ENCODE results near the gene TBX21.

TBX21 gene

DNA sequence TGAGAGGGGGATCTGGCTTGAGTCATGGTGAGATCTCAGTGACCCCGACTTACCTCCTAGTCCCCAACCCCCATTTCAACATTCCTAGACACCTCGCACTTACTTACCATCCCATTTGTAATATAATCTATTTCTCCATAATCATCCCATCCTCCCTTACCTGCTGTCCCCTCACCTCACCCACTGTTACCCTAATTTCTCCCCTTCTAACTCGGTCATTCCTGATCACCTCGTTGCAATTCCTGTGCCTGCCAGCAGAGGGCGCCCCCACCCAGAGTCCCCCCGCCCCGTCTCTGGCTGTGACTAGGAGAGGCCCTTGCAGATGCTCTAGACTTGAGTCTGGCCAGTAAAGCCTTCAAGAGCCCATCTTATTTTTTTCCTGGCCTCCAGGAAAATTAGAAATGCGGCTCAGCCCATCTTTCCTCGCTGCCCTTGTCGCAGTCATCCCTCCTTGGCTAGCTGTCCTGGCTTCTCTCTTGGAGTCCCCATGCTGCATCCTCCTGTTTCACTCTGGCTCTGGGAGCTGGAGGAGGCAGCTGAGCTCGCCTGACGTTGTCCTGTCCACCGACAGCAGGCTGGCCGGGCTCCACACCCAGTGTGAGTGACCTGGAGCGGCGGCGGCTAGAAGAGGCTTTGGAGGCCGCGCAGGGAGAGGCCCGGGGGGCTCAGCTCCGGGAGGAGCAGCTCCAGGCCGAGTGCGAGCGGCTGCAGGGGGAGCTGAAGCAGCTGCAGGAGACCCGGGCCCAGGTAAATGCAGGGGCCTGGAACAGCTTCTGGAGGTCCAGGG is 34.1 kb upstream of the TBX21 start:
- DNase-seq: peak; percentile 86

DNA sequence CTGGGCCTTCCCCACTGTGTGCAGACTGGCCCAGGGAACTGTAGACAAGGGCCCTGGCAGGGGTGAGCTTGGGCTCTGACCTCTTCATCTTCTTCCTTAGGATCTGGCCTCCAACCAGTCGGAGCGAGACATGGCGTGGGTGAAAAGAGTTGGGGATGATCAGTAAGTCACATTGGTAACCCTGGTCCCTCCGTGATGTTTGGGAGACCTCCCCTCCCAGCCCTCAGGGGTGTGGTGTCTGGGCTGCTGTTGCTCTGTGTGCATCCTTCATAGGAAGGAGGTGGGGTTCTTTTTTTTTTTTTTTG is 33.5 kb upstream of the TBX21 start:
- DNase-seq: no peak

- DNase-seq: peak; percentile 80
Measured at GRCh38 chr17:47700471-47701449, 32.3 kb upstream of the TBX21 start.

DNA sequence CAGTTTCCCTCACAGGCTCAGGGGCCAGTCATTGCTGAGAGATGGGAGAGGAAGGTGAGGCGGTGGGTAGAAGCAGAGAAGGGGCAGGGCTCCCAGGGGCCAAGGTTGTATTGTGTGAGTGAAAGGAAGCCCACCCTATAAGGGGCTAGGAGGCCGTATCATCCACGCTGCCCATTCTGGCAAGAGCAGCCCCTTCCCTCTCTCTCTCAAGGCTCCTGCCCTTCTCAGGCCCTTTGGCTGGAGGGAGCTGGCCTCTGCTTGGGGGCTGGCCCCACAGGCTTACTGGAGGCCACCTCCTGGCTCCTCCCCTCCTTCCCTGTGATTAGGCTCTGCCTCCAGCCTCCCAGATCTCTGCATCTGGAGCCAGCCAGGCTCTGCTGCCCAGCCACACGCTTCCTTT is 31.4 kb upstream of the TBX21 start:
- no peak for DNase-seq

DNA sequence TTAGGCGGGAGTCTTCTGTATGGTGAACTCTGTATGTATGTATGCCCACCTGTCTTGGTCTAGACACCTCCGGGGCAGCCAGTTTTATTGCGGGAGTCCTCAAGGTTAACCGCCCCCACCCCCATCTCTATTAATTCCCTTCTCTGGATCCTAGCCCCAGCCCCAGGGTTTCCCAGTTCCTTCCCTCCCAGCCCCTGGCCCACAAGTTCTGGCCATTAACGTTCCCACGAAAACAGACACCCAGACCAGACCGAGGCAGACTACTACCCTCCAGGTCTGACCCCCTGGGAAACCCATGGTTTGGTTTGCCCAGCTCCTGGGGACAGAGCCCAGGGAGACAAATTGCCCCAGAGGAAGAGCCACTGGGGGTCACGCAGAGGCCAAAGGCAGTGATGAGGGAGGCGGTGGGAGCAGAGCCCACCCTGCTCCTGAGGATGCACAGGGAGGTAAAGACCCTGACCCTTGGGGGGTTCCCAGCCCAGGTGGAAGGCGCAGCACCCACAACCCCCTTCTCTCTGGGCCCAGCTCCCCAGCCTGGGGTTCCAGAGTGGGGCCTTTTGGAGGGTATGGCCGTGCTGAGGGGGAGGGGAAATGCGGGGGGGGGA is 30.5 kb upstream of the TBX21 start:
- no peak for DNase-seq

GRCh38 chr17:47703191-47703591 is 29.8 kb upstream of the TBX21 start:
- no peak for DNase-seq

- DNase-seq: no peak
Measured at GRCh38 chr17:47703671-47704070, 29.4 kb upstream of the TBX21 start.

DNA sequence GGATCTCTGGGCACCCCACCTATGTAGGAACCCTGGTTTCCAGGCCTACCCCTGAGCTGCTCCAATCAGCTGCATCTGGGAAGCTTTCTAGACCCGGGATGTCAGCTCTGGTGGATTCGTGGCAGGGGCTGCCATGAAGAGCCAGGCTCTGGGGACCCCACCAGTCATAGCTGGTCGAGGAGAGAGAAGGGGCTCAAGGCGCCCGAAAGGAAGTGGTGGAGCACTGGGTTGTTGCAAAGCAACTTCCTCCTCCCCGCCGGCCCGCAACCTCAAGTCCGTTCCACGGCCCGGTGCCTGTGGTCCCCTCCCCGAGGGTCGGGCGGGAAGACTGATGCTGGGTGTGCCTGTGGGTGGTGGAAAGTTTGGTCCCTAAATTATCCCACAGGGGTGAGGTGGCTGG is 28.9 kb upstream of the TBX21 start:
- no peak for DNase-seq

DNA sequence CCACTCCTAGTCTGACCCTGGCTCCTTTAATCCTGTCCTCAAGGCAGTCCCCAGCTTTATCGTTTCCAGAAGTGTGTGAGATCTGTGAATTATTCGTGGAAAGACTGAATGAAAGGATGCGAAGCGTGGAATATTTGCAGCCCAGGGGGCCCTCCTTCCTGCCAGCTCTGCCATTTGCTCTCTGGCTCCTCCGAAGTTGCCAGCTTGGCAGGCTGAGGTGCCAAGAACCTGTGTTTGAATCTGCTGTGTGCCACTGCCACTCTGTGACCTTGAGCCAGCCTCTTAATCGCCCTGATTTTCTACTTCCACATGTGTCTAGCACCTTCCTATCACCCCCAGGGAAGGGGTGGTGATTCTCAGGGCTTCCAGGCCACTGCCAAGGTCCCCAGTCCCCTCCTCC is 28.3 kb upstream of the TBX21 start:
- no peak for DNase-seq

- peak; percentile 85 for DNase-seq
Measured at GRCh38 chr17:47705536-47706530, 27.2 kb upstream of the TBX21 start.

DNA sequence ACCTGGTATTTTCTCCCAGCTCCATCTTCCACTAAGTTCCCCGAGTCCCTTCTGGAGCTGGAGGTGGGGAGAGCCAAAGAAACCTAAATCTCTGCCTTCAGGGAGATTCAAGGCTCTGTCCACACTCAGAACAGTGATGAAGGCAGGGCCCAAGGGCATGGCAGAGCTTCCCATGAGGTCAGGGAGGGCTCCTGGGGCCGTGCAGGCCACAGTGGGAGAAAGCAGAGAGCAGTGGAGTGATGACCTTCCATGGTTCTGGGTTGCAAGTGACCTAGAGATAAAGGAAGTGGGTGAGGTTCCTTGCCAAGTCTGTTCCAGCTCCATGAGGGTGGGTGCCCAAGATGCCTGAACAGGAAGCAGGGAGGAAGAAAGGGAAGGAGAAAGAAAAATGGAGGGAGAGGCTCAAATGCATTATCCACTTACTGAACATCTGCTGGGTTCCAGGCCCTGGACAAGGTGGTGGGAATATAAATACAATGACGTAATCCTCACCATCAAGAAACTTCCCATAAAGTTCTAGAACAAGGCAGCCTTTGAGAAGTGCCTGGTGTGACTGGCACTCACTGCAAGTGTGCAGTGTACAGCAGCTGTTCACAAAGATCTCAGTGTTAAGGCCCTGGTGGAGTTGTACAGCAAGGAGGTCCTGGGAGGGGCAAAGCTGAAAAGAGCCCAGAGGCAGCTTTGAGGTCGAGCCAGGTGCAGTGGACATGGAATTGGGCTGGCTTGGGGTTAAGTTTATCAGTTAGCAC is 25.8 kb upstream of the TBX21 start:
- DNase-seq: no peak

GRCh38 chr17:47707884-47708283 is 25.2 kb upstream of the TBX21 start:
- no peak for DNase-seq

- no peak for DNase-seq
Measured at GRCh38 chr17:47708312-47708863, 24.6 kb upstream of the TBX21 start.

GRCh38 chr17:47708864-47709541 is 24.0 kb upstream of the TBX21 start:
- no peak for DNase-seq

- DNase-seq: no peak
Measured at GRCh38 chr17:47709594-47709993, 23.4 kb upstream of the TBX21 start.

DNA sequence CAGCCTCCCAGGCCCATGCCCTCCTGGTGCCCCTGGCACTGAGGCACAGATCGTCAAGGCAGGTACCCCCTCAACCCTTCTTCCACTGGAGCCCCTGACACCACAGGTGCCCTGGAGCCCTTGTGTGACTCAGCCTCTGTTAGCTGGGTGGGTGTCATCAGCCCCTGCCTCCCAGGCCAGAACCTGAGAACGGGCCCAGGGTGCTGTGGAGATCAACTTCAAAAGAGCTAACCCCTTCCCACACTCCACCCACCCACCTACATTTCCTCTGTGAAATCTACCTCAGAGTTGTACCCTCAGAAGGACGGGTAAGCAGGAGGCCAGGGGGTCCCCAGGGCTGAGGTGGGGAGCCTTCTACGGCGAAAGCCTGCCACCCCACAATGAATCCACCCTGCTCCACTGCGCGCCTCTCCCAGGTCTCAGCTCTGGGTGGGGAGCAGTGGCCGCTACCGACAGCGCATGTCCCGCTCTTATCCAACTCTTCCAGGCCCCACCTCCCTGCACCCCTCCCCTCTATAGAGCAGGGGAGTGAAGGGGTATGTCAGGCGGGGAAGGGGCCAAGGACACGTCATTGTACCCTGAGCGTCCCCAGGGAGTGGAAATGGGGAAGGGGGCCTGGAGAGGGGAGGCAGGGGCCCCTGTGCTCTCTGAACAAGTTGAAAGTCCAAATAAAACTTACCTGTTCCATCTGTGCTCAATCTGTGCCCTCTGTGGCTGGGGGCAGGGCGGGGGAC is 21.5 kb upstream of the TBX21 start:
- DNase-seq: no peak

DNA sequence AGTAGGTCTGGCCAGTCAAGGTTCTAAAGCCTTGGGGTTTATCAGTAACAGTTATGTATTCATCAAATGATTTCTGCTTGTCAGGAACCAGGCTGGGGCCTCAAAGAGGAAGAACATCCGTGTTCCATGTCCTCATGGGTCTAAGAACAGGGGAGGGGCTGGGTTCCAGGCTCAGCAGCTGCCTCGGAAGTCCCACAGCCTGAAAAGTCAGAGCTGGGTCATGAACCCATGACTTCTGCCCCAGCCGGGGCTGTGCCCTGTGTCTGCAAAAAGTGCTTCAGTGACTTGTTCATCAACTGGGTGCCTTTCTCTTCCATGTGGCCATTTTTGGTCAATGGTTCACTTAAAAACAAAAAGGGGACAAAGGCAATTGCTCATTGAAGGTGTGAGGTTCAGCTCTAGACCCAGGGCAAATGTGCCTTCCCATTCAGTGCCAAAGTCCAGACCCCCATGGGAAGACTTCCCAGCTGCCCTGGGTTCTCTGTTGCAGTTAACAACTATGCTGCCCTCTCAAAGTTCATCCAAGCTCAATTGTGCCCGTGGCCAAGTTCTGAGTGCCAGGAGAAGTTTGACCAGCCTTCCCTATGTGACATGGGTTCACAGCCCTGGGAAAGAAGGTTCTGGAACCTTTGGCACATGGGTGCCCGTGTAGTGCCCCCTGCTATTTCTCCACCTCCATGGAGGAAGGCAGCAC is 20.6 kb upstream of the TBX21 start:
- DNase-seq: no peak

DNA sequence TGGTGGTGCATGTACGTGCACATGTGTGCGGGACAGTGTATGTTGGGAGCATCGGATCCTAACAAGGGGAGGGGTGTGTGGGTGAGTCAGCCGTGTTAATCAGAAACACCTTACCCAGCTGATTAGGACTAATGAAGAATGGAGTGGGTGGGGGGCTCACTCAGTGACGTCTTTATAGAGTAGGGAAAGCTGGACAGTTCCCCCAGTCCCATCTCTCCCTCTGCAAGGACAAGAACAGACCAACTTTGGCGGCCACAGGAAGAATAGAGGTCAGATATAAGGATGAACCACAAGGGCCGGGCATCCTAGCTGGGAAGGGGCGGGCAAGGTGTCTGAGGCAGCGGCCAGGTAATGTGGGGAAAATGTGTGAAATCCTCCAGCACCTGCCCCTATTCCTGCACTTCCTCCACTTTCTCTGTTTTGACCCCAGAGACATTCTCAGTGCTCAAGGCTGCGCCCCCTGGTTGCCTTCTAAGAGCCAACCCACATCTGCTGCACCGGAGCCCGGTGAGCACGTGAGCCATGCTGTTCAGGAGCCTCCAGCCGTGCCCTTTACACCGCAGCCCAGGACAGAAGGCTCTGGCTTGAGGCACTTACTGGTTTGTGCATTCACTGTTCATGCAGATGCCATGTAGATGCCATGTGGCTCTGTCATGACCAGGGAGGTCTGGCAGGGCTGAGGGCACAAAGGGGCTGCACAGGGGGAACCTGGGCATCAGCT is 18.9 kb upstream of the TBX21 start:
- no peak for DNase-seq
